Vagina (tissue), 2 donors: ENCODE results near the gene LRRC37B.
"Not testable (repeated sequence)": the region's sequence is repeated elsewhere in the genome, so short reads cannot be mapped to it uniquely, and the experiment has no call there.

Experiments used
- POLR2A ChIP-seq, 2 donors: fragments of 450-650 bp; IDR thresholded peaks; one replicate each; pipeline ENCODE4 v1.6.1; 2017; ENCODE audit warnings: antibody characterized with exemption in 2 of 2, mild to moderate bottlenecking in 2 of 2, moderate library complexity in 2 of 2
- TF ChIP-seq, protein P1 (sequence below), 3 experiments: fragments of 450-650 bp in 2 of 3; fragments of 200-600 bp in 1 of 3; sonication (generic) in 1 of 3; IDR thresholded peaks; one replicate each; pipeline ENCODE4 v1.5.1; 2017 to 2019; ENCODE audit warnings: antibody characterized with exemption in 3 of 3, mild to moderate bottlenecking in 2 of 3, moderate library complexity in 2 of 3

DNA sequence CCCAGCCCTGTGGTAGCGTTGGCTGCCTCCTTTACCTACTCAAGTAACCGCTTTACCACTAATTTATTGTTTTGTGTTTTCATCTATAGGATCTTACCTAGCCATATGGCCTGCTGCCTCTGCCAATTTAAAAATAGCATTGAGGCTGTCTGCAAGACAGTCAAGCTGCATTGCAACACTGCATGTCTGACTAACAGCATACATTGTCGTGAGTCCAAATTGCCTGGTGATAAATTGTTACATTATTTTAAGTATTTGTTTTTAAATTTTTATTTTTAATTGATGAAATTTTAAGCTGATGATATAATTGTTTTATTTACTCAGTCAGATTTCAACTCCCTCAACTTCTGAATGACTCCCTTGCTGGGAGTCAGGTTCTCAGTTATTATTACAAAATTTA is 38.4 kb downstream of the LRRC37B start:
- TF ChIP-seq, protein P1, sequence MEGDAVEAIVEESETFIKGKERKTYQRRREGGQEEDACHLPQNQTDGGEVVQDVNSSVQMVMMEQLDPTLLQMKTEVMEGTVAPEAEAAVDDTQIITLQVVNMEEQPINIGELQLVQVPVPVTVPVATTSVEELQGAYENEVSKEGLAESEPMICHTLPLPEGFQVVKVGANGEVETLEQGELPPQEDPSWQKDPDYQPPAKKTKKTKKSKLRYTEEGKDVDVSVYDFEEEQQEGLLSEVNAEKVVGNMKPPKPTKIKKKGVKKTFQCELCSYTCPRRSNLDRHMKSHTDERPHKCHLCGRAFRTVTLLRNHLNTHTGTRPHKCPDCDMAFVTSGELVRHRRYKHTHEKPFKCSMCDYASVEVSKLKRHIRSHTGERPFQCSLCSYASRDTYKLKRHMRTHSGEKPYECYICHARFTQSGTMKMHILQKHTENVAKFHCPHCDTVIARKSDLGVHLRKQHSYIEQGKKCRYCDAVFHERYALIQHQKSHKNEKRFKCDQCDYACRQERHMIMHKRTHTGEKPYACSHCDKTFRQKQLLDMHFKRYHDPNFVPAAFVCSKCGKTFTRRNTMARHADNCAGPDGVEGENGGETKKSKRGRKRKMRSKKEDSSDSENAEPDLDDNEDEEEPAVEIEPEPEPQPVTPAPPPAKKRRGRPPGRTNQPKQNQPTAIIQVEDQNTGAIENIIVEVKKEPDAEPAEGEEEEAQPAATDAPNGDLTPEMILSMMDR (IDR thresholded peaks at IDR 0.05) = not testable (repeated sequence)
- TF ChIP-seq POLR2A (IDR thresholded peaks at IDR 0.05) = not testable (repeated sequence)
